Keratinocyte (primary cell): ENCODE data around the gene EHHADH. TPM values are rescaled to one million over a fixed set of nuclear protein-coding genes. Genes with fewer than 3 reads are reported as not detected.

Experiments used
- DNase-seq: peaks from one replicate; pipeline ENCODE4 v3.0.0-alpha.2; 2011; ENCODE audit warnings: low read depth, missing footprints, low spot score
- FAIRE-seq: peaks from 2 replicates; lab custom pipeline; 2011; peaks lifted over from hg19 to GRCh38; lab: Jason Lieb, UNC
- H2AFZ ChIP-seq: 2 replicates; pipeline ENCODE4 v1.6.0; 2012; ENCODE audit warnings: low read length, control low read depth, inconsistent platforms; ENCODE audit not compliant: control insufficient read depth
- H3K27ac ChIP-seq: 2 replicates; pipeline ENCODE4 v1.5.1; 2011; ENCODE audit warnings: low read length; ENCODE audit not compliant: control insufficient read depth, insufficient read depth
- H3K27me3 ChIP-seq: 3 replicates; pipeline ENCODE4 v1.6.0; 2011; ENCODE audit warnings: low read length; ENCODE audit not compliant: control insufficient read depth, insufficient read depth; ENCODE audit errors: extremely low read depth
- H3K36me3 ChIP-seq, 2 experiments: 2 replicates in 1 of 2; 3 replicates in 1 of 2; pipeline ENCODE4 v1.5.1; 2011; ENCODE audit warnings: low read length in 2 of 2, mild to moderate bottlenecking in 1 of 2; ENCODE audit not compliant: control insufficient read depth in 2 of 2, insufficient read depth in 2 of 2; ENCODE audit errors: extremely low read depth in 1 of 2
- H3K4me1 ChIP-seq: 3 replicates; pipeline ENCODE4 v1.5.1; 2011; ENCODE audit warnings: low read length; ENCODE audit not compliant: control insufficient read depth, insufficient read depth; ENCODE audit errors: extremely low read depth
- H3K4me2 ChIP-seq: 3 replicates; pipeline ENCODE4 v1.6.0; 2011; ENCODE audit warnings: low read depth, low read length; ENCODE audit not compliant: control insufficient read depth, insufficient read depth; ENCODE audit errors: extremely low read depth
- H3K4me3 ChIP-seq, 3 experiments: fragments of 200-600 bp in 1 of 3; sonication (generic) in 1 of 3; 2 replicates in 2 of 3; 3 replicates in 1 of 3; pipeline ENCODE4 v1.5.1; 2011 to 2016; ENCODE audit warnings: low read length in 3 of 3, mild to moderate bottlenecking in 3 of 3, control low read depth in 2 of 3, inconsistent platforms in 1 of 3, low read depth in 1 of 3, mixed read lengths in 1 of 3, mixed run types in 1 of 3, moderate library complexity in 1 of 3; ENCODE audit not compliant: control insufficient read depth in 2 of 3, insufficient read depth in 2 of 3; ENCODE audit errors: extremely low read depth in 1 of 3
- H3K79me2 ChIP-seq: 2 replicates; pipeline ENCODE4 v1.6.0; 2012; ENCODE audit warnings: low read length; ENCODE audit not compliant: control insufficient read depth, insufficient read depth
- H3K9ac ChIP-seq: 3 replicates; pipeline ENCODE4 v1.6.0; 2011; ENCODE audit warnings: low read length; ENCODE audit not compliant: control insufficient read depth, insufficient read depth; ENCODE audit errors: extremely low read depth
- H3K9me1 ChIP-seq: 3 replicates; pipeline ENCODE4 v1.6.0; 2011; ENCODE audit warnings: low read length; ENCODE audit not compliant: control insufficient read depth, insufficient read depth; ENCODE audit errors: extremely low read depth
- H3K9me3 ChIP-seq: 2 replicates; pipeline ENCODE4 v1.5.1; 2012; ENCODE audit warnings: low read depth, low read length; ENCODE audit not compliant: control insufficient read depth
- H4K20me1 ChIP-seq: 3 replicates; pipeline ENCODE4 v1.6.0; 2011; ENCODE audit warnings: low read length; ENCODE audit not compliant: control insufficient read depth, insufficient read depth; ENCODE audit errors: extremely low read depth
- CTCF ChIP-seq, 3 experiments: IDR thresholded peaks in 1 of 3; conservative IDR thresholded peaks in 1 of 3; optimal IDR thresholded peaks in 1 of 3; 2 replicates in 2 of 3; 3 replicates in 1 of 3; pipeline versions ENCODE3 to v1.5.1; 2011; ENCODE audit warnings: low read length in 3 of 3, mild to moderate bottlenecking in 3 of 3, moderate library complexity in 2 of 3, control low read depth in 1 of 3, inconsistent platforms in 1 of 3; ENCODE audit not compliant: insufficient read depth in 2 of 3; ENCODE audit errors: extremely low read depth in 1 of 3
- EZH2 ChIP-seq: IDR thresholded peaks from one replicate; pipeline ENCODE4 v1.6.1; 2012; ENCODE audit warnings: inconsistent platforms, mild to moderate bottlenecking, low read length, moderate library complexity
- dilution Hi-C: fragments of 300-500 bp; cut with MboI; formaldehyde crosslinking; loops from one replicate; pipeline ENCODE4 v1.7.0; 2020; ENCODE audit warnings: low sequenced_read_pairs; ENCODE audit not compliant: extremely low pct_ligation_motif_present
- polyA plus RNA-seq, 5 experiments: library from polyadenylated mRNA; depleted of rRNA in 3 of 5; stranded (reverse) in 3 of 5; stranded (forward) in 1 of 5; unstranded in 1 of 5; fragments of >200 nt; gene quantifications; 1 replicate in 1 of 5; 2 replicates in 3 of 5; 3 replicates in 1 of 5; pipeline versions ENCODE4 v1.2.1 to v1.2.3, GENCODE V29; 2011 to 2012; ENCODE audit warnings: missing spikeins in 2 of 5, low read depth in 1 of 5, low replicate concordance in 1 of 5

EHHADH gene
- polyA plus RNA-seq, 1 donor (not counting 4 experiments of a cell fraction or from before 2014, with no cell fraction given), result 5.6 TPM

- dilution Hi-C loops, result no loop called here
- TF ChIP-seq CTCF (optimal IDR thresholded peaks at IDR 0.05 in 1 of 3, IDR thresholded peaks at IDR 0.05 in 1 of 3, conservative IDR thresholded peaks at IDR 0.05 in 1 of 3; ENCODE audit: extremely low read depth in 1 of 3, insufficient read depth in 2 of 3, low read length in 3 of 3) (no peak), EZH2 (no peak)
- H3K9me1 ChIP-seq, result no peaks in the 10 kb centered on the region
Observed at GRCh38 chr3:185272033-185272432, 18.2 kb upstream of the EHHADH start.

GRCh38 chr3:185270956-185271332, 17.1 kb upstream of the EHHADH start:
- TF ChIP-seq CTCF (optimal IDR thresholded peaks at IDR 0.05 in 1 of 3, IDR thresholded peaks at IDR 0.05 in 1 of 3, conservative IDR thresholded peaks at IDR 0.05 in 1 of 3; ENCODE audit: extremely low read depth in 1 of 3, insufficient read depth in 2 of 3, low read length in 3 of 3), result no peak
- dilution Hi-C loops, result no loop called here

More at GRCh38 chr3:185272033-185272432, 18.2 kb upstream of the EHHADH start:
- H3K36me3 ChIP-seq, result no peaks in the 10 kb centered on the region
- no peak overlapping the region for H3K27ac ChIP-seq
- no peak overlapping the region for H2AFZ ChIP-seq
- no peaks in the 10 kb centered on the region for H3K9me3 ChIP-seq
- H3K4me3 ChIP-seq, result no peak overlapping the region
- H3K27me3 ChIP-seq, result no peaks in the 10 kb centered on the region
- FAIRE-seq (no peak), DNase-seq (no peak)
- no peaks in the 10 kb centered on the region for H4K20me1 ChIP-seq
- H3K4me1 ChIP-seq, result peaks cover 6% of the 10 kb centered on the region
- H3K9ac ChIP-seq, result no peak overlapping the region
- H3K79me2 ChIP-seq, result no peaks in the 10 kb centered on the region
- no peak overlapping the region for H3K4me2 ChIP-seq

More at GRCh38 chr3:185270956-185271332, 17.1 kb upstream of the EHHADH start:
- no peak overlapping the region for H2AFZ ChIP-seq
- H4K20me1 ChIP-seq, result no peaks in the 10 kb centered on the region
- no peaks in the 10 kb centered on the region for H3K27me3 ChIP-seq
- H3K9ac ChIP-seq, result no peak overlapping the region
- no peaks in the 10 kb centered on the region for H3K36me3 ChIP-seq
- FAIRE-seq, result no peak
- no peak for DNase-seq
- H3K4me1 ChIP-seq, result peaks cover 6% of the 10 kb centered on the region
- H3K9me1 ChIP-seq, result no peaks in the 10 kb centered on the region
- H3K4me3 ChIP-seq, result no peak overlapping the region
- H3K79me2 ChIP-seq, result no peaks in the 10 kb centered on the region
- no peak overlapping the region for H3K4me2 ChIP-seq
- H3K9me3 ChIP-seq, result no peaks in the 10 kb centered on the region
- H3K27ac ChIP-seq, result no peak overlapping the region
